Adrenal gland (tissue), 5 donors: ENCODE results near the gene ACE2.

Experiments
- POLR2A ChIP-seq, 2 donors: fragments of 450-650 bp; IDR thresholded peaks; one replicate each; pipeline ENCODE4 v1.6.1; 2017; ENCODE audit warnings: antibody characterized with exemption in 2 of 2, mild to moderate bottlenecking in 2 of 2, moderate library complexity in 1 of 2
- TF ChIP-seq, protein P1 (sequence below), 6 experiments: fragments of 450-650 bp in 4 of 6; fragments of 200-600 bp in 2 of 6; sonication (generic) in 1 of 6; IDR thresholded peaks; 1 replicate in 5 of 6; 2 replicates in 1 of 6; pipeline versions ENCODE4 v1.5.1 to v1.8.0; 2016 to 2021; ENCODE audit warnings: antibody characterized with exemption in 6 of 6, mild to moderate bottlenecking in 2 of 6, moderate library complexity in 1 of 6
- donor health status: DM: no; HTN: no; CAD: no.

DNA sequence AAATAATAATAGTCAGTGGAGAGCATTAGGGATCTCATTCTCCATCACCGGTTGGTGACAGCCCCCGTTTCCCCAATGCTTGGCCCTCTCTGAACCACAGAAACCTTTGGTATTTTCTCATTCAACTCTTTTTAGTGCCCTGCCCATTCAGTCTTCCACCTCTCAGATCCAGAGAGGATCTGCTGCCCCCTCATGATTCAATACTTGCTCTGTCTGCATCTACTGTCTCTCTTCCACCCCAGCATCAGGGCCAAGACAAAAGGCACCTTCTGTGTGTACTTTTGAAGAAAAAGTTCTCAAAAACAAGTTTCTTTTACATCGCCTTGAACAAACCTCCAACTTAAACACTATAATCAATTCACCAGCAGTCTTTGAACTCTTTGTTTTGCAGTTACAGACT, 44.5 kb upstream of the ACE2 start:
- no peak for TF ChIP-seq POLR2A (IDR thresholded peaks at IDR 0.05)
- TF ChIP-seq, protein P1, sequence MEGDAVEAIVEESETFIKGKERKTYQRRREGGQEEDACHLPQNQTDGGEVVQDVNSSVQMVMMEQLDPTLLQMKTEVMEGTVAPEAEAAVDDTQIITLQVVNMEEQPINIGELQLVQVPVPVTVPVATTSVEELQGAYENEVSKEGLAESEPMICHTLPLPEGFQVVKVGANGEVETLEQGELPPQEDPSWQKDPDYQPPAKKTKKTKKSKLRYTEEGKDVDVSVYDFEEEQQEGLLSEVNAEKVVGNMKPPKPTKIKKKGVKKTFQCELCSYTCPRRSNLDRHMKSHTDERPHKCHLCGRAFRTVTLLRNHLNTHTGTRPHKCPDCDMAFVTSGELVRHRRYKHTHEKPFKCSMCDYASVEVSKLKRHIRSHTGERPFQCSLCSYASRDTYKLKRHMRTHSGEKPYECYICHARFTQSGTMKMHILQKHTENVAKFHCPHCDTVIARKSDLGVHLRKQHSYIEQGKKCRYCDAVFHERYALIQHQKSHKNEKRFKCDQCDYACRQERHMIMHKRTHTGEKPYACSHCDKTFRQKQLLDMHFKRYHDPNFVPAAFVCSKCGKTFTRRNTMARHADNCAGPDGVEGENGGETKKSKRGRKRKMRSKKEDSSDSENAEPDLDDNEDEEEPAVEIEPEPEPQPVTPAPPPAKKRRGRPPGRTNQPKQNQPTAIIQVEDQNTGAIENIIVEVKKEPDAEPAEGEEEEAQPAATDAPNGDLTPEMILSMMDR (IDR thresholded peaks at IDR 0.05) = no peak
